Neuronal stem cell (in vitro differentiated cells): ENCODE measurements around the gene FAM117B.

Source experiments
- DNase-seq: peaks from one replicate; pipeline ENCODE4 v3.0.0-alpha.2; 2013; ENCODE audit warnings: low spot score
- H2AFZ ChIP-seq: one replicate; pipeline ENCODE4 v1.6.1; 2013; ENCODE audit warnings: mild to moderate bottlenecking, low read length, inconsistent platforms
- H2AK5ac ChIP-seq: 2 replicates; pipeline ENCODE4 v1.6.1; 2013; ENCODE audit warnings: low read depth, mild to moderate bottlenecking, inconsistent platforms, low read length, moderate library complexity, mixed read lengths
- H2BK120ac ChIP-seq: 2 replicates; pipeline ENCODE4 v1.6.1; 2013; ENCODE audit warnings: low read depth, mild to moderate bottlenecking, inconsistent platforms, low read length, moderate library complexity, mixed read lengths
- H2BK12ac ChIP-seq: one replicate; pipeline ENCODE4 v1.6.1; 2013; ENCODE audit warnings: low read length, inconsistent platforms
- H2BK15ac ChIP-seq: 2 replicates; pipeline ENCODE4 v1.6.1; 2013; ENCODE audit warnings: mild to moderate bottlenecking, low read length, inconsistent platforms, mixed read lengths
- H2BK5ac ChIP-seq: one replicate; pipeline ENCODE4 v1.6.1; 2013; ENCODE audit warnings: inconsistent platforms, mild to moderate bottlenecking, low read length, moderate library complexity
- H3K14ac ChIP-seq: one replicate; pipeline ENCODE4 v1.6.1; 2013; ENCODE audit warnings: low read length, inconsistent platforms
- H3K18ac ChIP-seq: 2 replicates; pipeline ENCODE4 v1.6.1; 2013; ENCODE audit warnings: low read length, inconsistent platforms
- H3K23ac ChIP-seq: 2 replicates; pipeline ENCODE4 v1.6.1; 2013; ENCODE audit warnings: low read depth, mild to moderate bottlenecking, mixed read lengths, low read length, inconsistent platforms; ENCODE audit not compliant: poor library complexity
- H3K27ac ChIP-seq: replicated peaks from 3 replicates; pipeline ENCODE4 v1.5.1; 2013; ENCODE audit warnings: low read length, inconsistent platforms
- H3K27me3 ChIP-seq, 3 experiments: 2 replicates each; pipeline ENCODE4 v1.6.1; 2013; ENCODE audit warnings: low read length in 3 of 3, mild to moderate bottlenecking in 2 of 3, inconsistent platforms in 1 of 3, low read depth in 1 of 3, mixed read lengths in 1 of 3, moderate library complexity in 1 of 3; ENCODE audit not compliant: control insufficient read depth in 3 of 3, insufficient read depth in 3 of 3
- H3K36me3 ChIP-seq, 2 donors: replicated peaks in 1 of 2; 2 replicates each; pipeline ENCODE4 v1.6.1; 2013; ENCODE audit warnings: low read length in 2 of 2; ENCODE audit not compliant: control insufficient read depth in 2 of 2, insufficient read depth in 2 of 2
- H3K4ac ChIP-seq: 2 replicates; pipeline ENCODE4 v1.6.1; 2013; ENCODE audit warnings: inconsistent platforms, mild to moderate bottlenecking, low read length, moderate library complexity
- H3K4me1 ChIP-seq, 2 donors: 1 replicate in 1 of 2; 2 replicates in 1 of 2; pipeline ENCODE4 v1.6.1; 2013; ENCODE audit warnings: low read length in 2 of 2, low read depth in 1 of 2; ENCODE audit not compliant: control insufficient read depth in 2 of 2, insufficient read depth in 1 of 2
- H3K4me2 ChIP-seq: one replicate; pipeline ENCODE4 v1.6.1; 2013; ENCODE audit warnings: mild to moderate bottlenecking, low read length, inconsistent platforms; ENCODE audit not compliant: insufficient read depth, poor library complexity, severe bottlenecking
- H3K4me3 ChIP-seq, 2 donors: 2 replicates each; pipeline ENCODE4 v1.5.1; 2013; ENCODE audit warnings: low read length in 2 of 2, mild to moderate bottlenecking in 2 of 2, inconsistent platforms in 1 of 2, moderate library complexity in 1 of 2
- H3K79me1 ChIP-seq: one replicate; pipeline ENCODE4 v1.6.1; 2013; ENCODE audit warnings: low read depth, mild to moderate bottlenecking, inconsistent platforms, low read length, moderate library complexity
- H3K9ac ChIP-seq: one replicate; pipeline ENCODE4 v1.6.1; 2013; ENCODE audit warnings: mild to moderate bottlenecking, low read depth, low read length, inconsistent platforms; ENCODE audit not compliant: poor library complexity
- H3K9me3 ChIP-seq, 2 donors: replicated peaks in 1 of 2; 2 replicates each; pipeline versions ENCODE3 to v1.6.1; 2013; ENCODE audit warnings: low read length in 2 of 2, mild to moderate bottlenecking in 2 of 2, inconsistent platforms in 1 of 2, low read depth in 1 of 2, mixed read lengths in 1 of 2, moderate library complexity in 1 of 2; ENCODE audit not compliant: control insufficient read depth in 2 of 2, insufficient read depth in 1 of 2
- H4K8ac ChIP-seq: one replicate; pipeline ENCODE4 v1.6.1; 2013; ENCODE audit warnings: low read depth, mild to moderate bottlenecking, inconsistent platforms, low read length, moderate library complexity
- H4K91ac ChIP-seq: one replicate; pipeline ENCODE4 v1.6.1; 2013; ENCODE audit warnings: low read length, low read depth, mild to moderate bottlenecking, inconsistent platforms; ENCODE audit not compliant: poor library complexity
- WGBS, 2 donors: extraction: QIAGEN DNeasy Blood & Tissue Kit; methylation state at CpG; one replicate each; pipeline ENCODE4 v1.1.7; 2013; ENCODE audit warnings: missing lambda C conversion rate in 2 of 2, mixed read lengths in 1 of 2; ENCODE audit not compliant: insufficient read length in 2 of 2, insufficient replicate concordance in 1 of 2; ENCODE audit errors: extremely low coverage in 2 of 2; 5-methylcytosine and 5-hydroxymethylcytosine counted together

The FAM117B gene

GRCh38 chr2:202679980-202680379 lies 45.2 kb downstream of the FAM117B start:
- Histone ChIP-seq H3K18ac (no peak overlapping the region), H3K79me1 (peaks cover under 1% of the 10 kb centered on the region), H4K91ac (no peak overlapping the region), H3K9ac (no peak overlapping the region), H3K27me3 (no peaks in the 10 kb centered on the region), H3K27ac (no peak overlapping the region), H2BK5ac (no peak overlapping the region), H2BK120ac (no peak overlapping the region), H2BK15ac (no peak overlapping the region), H3K4me1 (no peaks in the 10 kb centered on the region), H3K4ac (no peak overlapping the region), H2AFZ (no peak overlapping the region), H3K14ac (no peak overlapping the region), H3K9me3 (peaks cover 0 to 31% of the 10 kb centered on the region in 2 donors), H3K4me3 (no peak overlapping the region), H2AK5ac (no peak overlapping the region), H3K36me3 (no peaks in the 10 kb centered on the region), H3K4me2 (no peak overlapping the region), H4K8ac (no peak overlapping the region), H2BK12ac (no peak overlapping the region), H3K23ac (no peak overlapping the region)
- DNase-seq = no peak
- WGBS, 2 donors = no CpG with 5 or more reads among the region's 3 CpGs

- Histone ChIP-seq H3K4me3 (no peak overlapping the region), H3K79me1 (no peaks in the 10 kb centered on the region), H4K8ac (no peak overlapping the region), H3K23ac (no peak overlapping the region), H4K91ac (no peak overlapping the region), H3K4me1 (no peaks in the 10 kb centered on the region), H2BK12ac (no peak overlapping the region), H3K9ac (no peak overlapping the region), H2BK15ac (no peak overlapping the region), H2AFZ (no peak overlapping the region), H3K27me3 (no peaks in the 10 kb centered on the region), H2BK5ac (no peak overlapping the region), H3K14ac (no peak overlapping the region), H3K27ac (no peak overlapping the region), H3K36me3 (no peaks in the 10 kb centered on the region), H3K4ac (no peak overlapping the region), H2AK5ac (no peak overlapping the region), H3K4me2 (no peak overlapping the region), H3K9me3 (peaks cover 0 to 31% of the 10 kb centered on the region in 2 donors), H3K18ac (no peak overlapping the region), H2BK120ac (no peak overlapping the region)
- DNase-seq = no peak
- no CpG with 5 or more reads among the region's 1 CpG for WGBS, 2 donors
These were observed 45.7 kb downstream of the FAM117B start for GRCh38 chr2:202680512-202680911.

DNA sequence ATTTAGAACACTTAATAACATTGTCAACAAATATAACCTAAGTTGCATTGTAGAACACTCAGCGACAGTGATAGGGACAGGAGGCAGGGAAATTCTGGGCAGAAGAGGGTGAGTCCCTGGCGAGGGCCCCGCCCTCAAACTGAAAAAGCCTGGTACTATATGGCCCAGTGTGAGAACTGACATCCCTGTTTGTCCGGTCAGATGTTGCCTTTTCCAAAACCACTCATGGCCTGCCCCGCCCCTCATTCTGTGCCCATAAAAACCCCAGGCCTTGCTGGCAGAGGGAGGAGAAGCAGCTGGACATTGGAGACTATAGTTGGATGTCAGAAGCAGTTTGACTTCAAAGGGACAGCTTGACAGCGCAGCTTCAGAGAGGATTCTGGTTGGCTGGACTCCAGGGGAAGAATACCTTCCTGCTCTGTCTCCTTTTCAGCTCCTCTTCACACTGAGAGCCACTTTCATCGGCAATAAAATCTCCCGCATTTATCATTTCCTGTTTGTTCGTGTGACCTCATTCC lies 47.0 kb downstream of the FAM117B start:
- Histone ChIP-seq H3K4ac (no peak overlapping the region), H3K9me3 (peaks cover 0 to 31% of the 10 kb centered on the region in 2 donors), H3K4me1 (no peaks in the 10 kb centered on the region), H2BK15ac (no peak overlapping the region), H3K18ac (no peak overlapping the region), H2BK120ac (no peak overlapping the region), H4K91ac (no peak overlapping the region), H3K27me3 (no peaks in the 10 kb centered on the region), H3K23ac (no peak overlapping the region), H2BK5ac (no peak overlapping the region), H2AFZ (no peak overlapping the region), H2BK12ac (no peak overlapping the region), H3K36me3 (no peaks in the 10 kb centered on the region), H3K4me3 (no peak overlapping the region), H4K8ac (no peak overlapping the region), H3K79me1 (no peaks in the 10 kb centered on the region), H2AK5ac (no peak overlapping the region), H3K27ac (no peak overlapping the region), H3K4me2 (no peak overlapping the region), H3K14ac (no peak overlapping the region), H3K9ac (no peak overlapping the region)
- no peak for DNase-seq
- no CpG with 5 or more reads among the region's 9 CpGs for WGBS, 2 donors

DNA sequence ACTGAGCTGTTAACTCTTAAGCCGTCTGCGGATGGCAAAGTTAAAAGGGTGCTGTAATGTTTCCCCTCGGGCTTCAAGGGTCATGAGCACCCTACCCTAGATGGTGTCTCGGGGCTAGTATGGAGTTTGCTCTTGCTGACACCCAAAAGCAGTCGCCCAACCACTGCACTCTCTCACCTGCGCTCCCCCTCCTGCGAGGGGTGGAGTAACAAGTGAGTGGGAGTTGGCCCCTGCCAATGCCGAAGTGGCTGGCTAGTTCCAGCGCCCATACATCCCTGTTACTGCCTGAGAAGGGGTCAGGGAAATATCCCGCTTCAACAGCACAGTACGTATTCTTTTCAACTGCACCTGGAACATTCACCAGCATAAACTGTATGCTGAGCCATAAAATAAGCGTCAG lies 47.5 kb downstream of the FAM117B start:
- no peaks in the 10 kb centered on the region for H3K4me1 ChIP-seq
- H3K27ac ChIP-seq = no peak overlapping the region
- WGBS, 2 donors = no CpG with 5 or more reads among the region's 12 CpGs
- no peaks in the 10 kb centered on the region for H3K27me3 ChIP-seq
- H2BK15ac ChIP-seq = no peak overlapping the region
- no peak overlapping the region for H2BK12ac ChIP-seq
- no peak overlapping the region for H3K4ac ChIP-seq
- H3K9ac ChIP-seq = no peak overlapping the region
- no peak overlapping the region for H2AK5ac ChIP-seq
- H3K14ac ChIP-seq = no peak overlapping the region
- H2BK120ac ChIP-seq = no peak overlapping the region
- no peak overlapping the region for H4K8ac ChIP-seq
- no peaks in the 10 kb centered on the region for H3K36me3 ChIP-seq
- peak overlapping the region in 1 of 2 donors; percentile 26 for H3K4me3 ChIP-seq
- H3K23ac ChIP-seq = no peak overlapping the region
- no peak overlapping the region for H2AFZ ChIP-seq
- H4K91ac ChIP-seq = no peak overlapping the region
- no peak for DNase-seq
- no peak overlapping the region for H3K4me2 ChIP-seq
- H3K9me3 ChIP-seq = peaks cover 0 to 31% of the 10 kb centered on the region in 2 donors
- no peak overlapping the region for H2BK5ac ChIP-seq
- no peak overlapping the region for H3K18ac ChIP-seq
- peaks cover under 1% of the 10 kb centered on the region for H3K79me1 ChIP-seq
